Mesothelial cell of epicardium (in vitro differentiated cells): ENCODE measurements around the gene RALGAPA2. TPM values are rescaled to one million over a fixed set of nuclear protein-coding genes. Genes with fewer than 3 reads are reported as not detected.

ENCODE experiments used
- DNase-seq, 2 experiments: peaks; one replicate each; pipeline ENCODE4 v3.0.0; 2021; ENCODE audit warnings: low spot score in 2 of 2; ENCODE audit not compliant: unreplicated experiment in 2 of 2
- H3K27ac Mint-ChIP-seq: 2 replicates; pipeline ENCODE4 v1.8.0; 2021; ENCODE audit warnings: mixed read lengths
- H3K27me3 Mint-ChIP-seq: 2 replicates; pipeline ENCODE4 v1.8.0; 2021; ENCODE audit warnings: low read depth, mixed read lengths
- H3K36me3 Mint-ChIP-seq: 2 replicates; pipeline ENCODE4 v1.8.0; 2021; ENCODE audit warnings: mixed read lengths
- H3K4me1 Mint-ChIP-seq: 2 replicates; pipeline ENCODE4 v1.8.0; 2021; ENCODE audit warnings: mixed read lengths
- H3K4me3 Mint-ChIP-seq: 2 replicates; pipeline ENCODE4 v1.8.0; 2021; ENCODE audit warnings: mild to moderate bottlenecking, moderate library complexity, mixed read lengths
- H3K9me3 Mint-ChIP-seq: 2 replicates; pipeline ENCODE4 v1.8.0; 2021; ENCODE audit warnings: mixed read lengths
- total RNA-seq: library from RNA; stranded (reverse); gene quantifications from 3 replicates; pipeline ENCODE4 v1.2.1, GENCODE V29; 2021
- TF ChIP-seq, protein P1 (sequence below): fragments of 200-600 bp; sonication (generic); IDR thresholded peaks from one replicate; pipeline ENCODE4 v1.5.0; 2021; ENCODE audit warnings: antibody characterized with exemption; ENCODE audit not compliant: unreplicated experiment

RALGAPA2 gene
- total RNA-seq, 1 donor from 2014 or later, result 27.5 TPM

DNA sequence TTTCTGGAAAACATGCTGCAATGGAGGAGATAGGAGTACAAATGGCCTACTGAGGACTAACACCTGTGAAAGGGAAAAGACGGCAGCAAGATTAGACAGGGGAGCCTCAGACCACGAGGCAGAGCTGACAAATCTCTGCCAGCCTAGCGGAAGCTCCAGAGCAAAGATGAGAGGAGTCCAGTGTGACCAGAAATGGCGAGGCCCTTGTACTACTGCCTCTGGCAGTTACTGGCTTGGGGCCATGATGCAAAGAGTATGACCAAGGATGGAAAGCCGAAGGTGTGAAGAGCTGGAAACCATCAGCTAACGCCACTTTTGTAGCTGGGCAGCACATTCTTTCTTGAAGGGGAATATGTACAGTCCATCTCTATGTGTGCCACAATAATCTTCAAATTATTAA lies 55.4 kb downstream of the RALGAPA2 start:
- no peak for DNase-seq
- TF ChIP-seq, protein P1, sequence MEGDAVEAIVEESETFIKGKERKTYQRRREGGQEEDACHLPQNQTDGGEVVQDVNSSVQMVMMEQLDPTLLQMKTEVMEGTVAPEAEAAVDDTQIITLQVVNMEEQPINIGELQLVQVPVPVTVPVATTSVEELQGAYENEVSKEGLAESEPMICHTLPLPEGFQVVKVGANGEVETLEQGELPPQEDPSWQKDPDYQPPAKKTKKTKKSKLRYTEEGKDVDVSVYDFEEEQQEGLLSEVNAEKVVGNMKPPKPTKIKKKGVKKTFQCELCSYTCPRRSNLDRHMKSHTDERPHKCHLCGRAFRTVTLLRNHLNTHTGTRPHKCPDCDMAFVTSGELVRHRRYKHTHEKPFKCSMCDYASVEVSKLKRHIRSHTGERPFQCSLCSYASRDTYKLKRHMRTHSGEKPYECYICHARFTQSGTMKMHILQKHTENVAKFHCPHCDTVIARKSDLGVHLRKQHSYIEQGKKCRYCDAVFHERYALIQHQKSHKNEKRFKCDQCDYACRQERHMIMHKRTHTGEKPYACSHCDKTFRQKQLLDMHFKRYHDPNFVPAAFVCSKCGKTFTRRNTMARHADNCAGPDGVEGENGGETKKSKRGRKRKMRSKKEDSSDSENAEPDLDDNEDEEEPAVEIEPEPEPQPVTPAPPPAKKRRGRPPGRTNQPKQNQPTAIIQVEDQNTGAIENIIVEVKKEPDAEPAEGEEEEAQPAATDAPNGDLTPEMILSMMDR, result no peak
- H3K4me3 Mint-ChIP-seq, result no peak overlapping the region
- no peaks in the 10 kb centered on the region for H3K27me3 Mint-ChIP-seq
- H3K27ac Mint-ChIP-seq, result no peak overlapping the region
- no peaks in the 10 kb centered on the region for H3K9me3 Mint-ChIP-seq
- H3K4me1 Mint-ChIP-seq, result no peaks in the 10 kb centered on the region
- H3K36me3 Mint-ChIP-seq, result no peaks in the 10 kb centered on the region

DNA sequence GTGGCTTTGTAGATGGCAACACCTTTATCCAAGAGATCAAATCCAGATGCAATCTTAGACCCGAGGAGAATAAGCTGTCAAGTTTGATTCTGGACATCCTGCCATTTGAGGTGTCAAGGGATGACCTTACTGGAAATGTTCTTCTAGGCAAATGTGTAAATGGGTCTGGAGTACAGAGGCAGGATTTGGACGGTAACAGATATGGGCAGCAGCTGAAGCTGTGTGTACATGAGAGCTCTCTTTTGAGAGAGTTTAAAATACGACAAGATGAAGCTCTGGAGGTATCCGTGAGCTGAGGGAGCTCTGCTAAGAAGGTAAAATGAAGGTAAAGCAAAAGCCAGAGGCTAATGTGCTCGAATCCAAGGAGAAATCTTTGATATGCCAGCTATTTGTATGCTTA lies 56.6 kb downstream of the RALGAPA2 start:
- Mint-ChIP-seq H3K4me3 (no peak overlapping the region), H3K9me3 (no peaks in the 10 kb centered on the region), H3K27me3 (no peaks in the 10 kb centered on the region), H3K27ac (no peak overlapping the region), H3K4me1 (no peaks in the 10 kb centered on the region), H3K36me3 (no peaks in the 10 kb centered on the region)
- TF ChIP-seq, protein P1, result no peak
- no peak for DNase-seq

DNA sequence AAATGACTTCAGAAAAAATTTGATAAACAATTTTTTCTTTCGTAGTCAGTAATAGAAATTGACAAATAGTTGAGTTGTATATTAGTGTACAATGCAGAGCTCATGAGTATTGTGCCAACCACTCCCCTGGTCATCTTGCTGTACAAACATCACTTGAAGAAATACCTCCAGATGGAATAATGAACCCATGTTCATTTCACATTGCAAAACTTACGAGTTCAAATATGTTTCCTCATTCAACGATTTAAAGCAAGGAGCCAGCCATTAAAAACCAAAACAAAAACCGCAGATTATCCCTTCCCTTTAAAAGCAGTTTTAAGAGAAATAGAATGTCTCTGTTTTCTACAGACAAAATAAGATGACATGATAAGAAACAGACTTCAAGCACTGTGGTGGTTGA lies 62.5 kb downstream of the RALGAPA2 start:
- Mint-ChIP-seq H3K4me1 (no peaks in the 10 kb centered on the region), H3K36me3 (no peaks in the 10 kb centered on the region), H3K9me3 (peaks cover 8% of the 10 kb centered on the region), H3K4me3 (no peak overlapping the region), H3K27me3 (no peaks in the 10 kb centered on the region), H3K27ac (no peak overlapping the region)
- DNase-seq, result no peak
- TF ChIP-seq, protein P1, result no peak

DNA sequence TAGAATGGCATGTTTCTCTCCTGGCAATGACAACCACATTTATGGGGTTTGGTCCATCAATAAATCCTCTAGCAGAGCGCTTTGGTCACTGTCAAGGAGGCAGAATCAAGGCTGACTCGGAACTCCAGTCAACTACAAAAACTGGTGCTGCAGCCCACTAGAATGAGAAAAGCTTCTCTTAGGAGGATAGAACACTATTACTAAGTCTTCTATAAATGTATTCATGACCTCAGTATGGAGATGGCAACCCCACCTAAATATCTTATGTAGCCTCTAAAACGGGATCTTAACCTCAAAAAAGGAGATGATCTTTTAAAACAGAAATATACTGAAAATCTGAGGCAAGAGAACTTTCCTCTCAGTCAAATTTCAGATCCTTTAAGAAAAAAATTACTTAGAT lies 68.5 kb downstream of the RALGAPA2 start:
- H3K27me3 Mint-ChIP-seq, result no peaks in the 10 kb centered on the region
- DNase-seq, result no peak
- TF ChIP-seq, protein P1, result no peak
- H3K36me3 Mint-ChIP-seq, result peaks cover 12% of the 10 kb centered on the region
- H3K4me1 Mint-ChIP-seq, result no peaks in the 10 kb centered on the region
- no peak overlapping the region for H3K27ac Mint-ChIP-seq
- peaks cover 8% of the 10 kb centered on the region for H3K9me3 Mint-ChIP-seq
- H3K4me3 Mint-ChIP-seq, result no peak overlapping the region

DNA sequence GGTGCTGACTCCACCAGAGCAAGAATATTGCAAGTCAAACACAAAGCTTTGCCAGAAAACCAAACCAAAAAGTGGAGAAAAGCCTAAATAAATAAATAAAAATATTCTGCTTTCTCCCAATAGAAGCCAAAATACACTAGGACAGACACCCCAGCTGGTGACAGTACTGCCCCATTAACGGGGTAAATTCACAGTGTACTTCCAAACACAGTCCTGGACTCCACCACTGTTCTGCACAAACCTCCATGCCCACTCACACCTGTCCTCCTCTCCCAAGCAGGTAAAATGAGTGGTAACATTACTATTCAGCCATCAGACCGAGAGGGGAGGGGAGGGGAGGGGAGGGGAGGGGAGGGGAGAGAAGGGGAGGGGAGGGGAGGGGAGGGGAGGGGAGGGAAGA lies 70.7 kb downstream of the RALGAPA2 start:
- Mint-ChIP-seq H3K4me1 (no peaks in the 10 kb centered on the region), H3K4me3 (no peak overlapping the region), H3K36me3 (peaks cover 20% of the 10 kb centered on the region), H3K27me3 (no peaks in the 10 kb centered on the region), H3K9me3 (no peaks in the 10 kb centered on the region), H3K27ac (no peak overlapping the region)
- no peak for DNase-seq
- TF ChIP-seq, protein P1, result no peak

DNA sequence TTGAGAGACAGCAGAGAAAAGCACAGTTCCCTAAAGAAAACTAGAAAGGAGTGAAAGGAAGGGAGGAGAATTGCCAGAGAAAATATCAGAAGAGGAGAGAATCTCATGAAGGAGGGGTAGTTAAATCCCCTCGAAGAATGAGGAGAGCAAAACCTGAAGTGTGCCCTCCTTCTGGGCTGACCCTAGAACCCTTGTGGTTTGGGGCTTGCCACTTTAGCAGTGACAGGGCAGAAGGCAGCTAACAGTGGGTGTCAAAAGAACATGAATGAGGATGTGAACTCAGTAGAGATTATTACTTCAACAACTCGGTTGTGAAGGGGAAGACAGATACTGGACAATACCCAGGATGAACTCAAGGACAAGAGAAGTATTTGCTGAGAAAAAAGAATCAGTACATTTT lies 73.6 kb downstream of the RALGAPA2 start:
- Mint-ChIP-seq H3K4me3 (no peak overlapping the region), H3K4me1 (no peaks in the 10 kb centered on the region), H3K27me3 (no peaks in the 10 kb centered on the region), H3K9me3 (no peaks in the 10 kb centered on the region), H3K27ac (no peak overlapping the region), H3K36me3 (peaks cover 35% of the 10 kb centered on the region)
- TF ChIP-seq, protein P1, result no peak
- DNase-seq, result no peak
